Gastrocnemius medialis (tissue), 4 donors: Measurements from ENCODE around the gene CLDN19.

Experiments
- CTCF ChIP-seq, 5 experiments: fragments of 450-650 bp in 3 of 5; fragments of 200-600 bp in 2 of 5; sonication (generic) in 2 of 5; IDR thresholded peaks in 4 of 5; conservative IDR thresholded peaks in 1 of 5; 1 replicate in 4 of 5; 2 replicates in 1 of 5; pipeline ENCODE4 v1.5.1; 2016 to 2019; ENCODE audit warnings: antibody characterized with exemption in 5 of 5, mild to moderate bottlenecking in 3 of 5, moderate library complexity in 3 of 5
- POLR2A ChIP-seq, 2 donors: fragments of 450-650 bp; IDR thresholded peaks; one replicate each; pipeline ENCODE4 v1.6.1; 2017; ENCODE audit warnings: antibody characterized with exemption in 2 of 2, mild to moderate bottlenecking in 2 of 2, moderate library complexity in 2 of 2

- TF ChIP-seq CTCF (IDR thresholded peaks at IDR 0.05 in 4 of 5, conservative IDR thresholded peaks at IDR 0.05 in 1 of 5) (no peak), POLR2A (IDR thresholded peaks at IDR 0.05) (no peak)
Measured at GRCh38 chr1:42783092-42783491, 43.1 kb upstream of the CLDN19 start.
